Heart right ventricle (tissue), 16 donors: ENCODE results near the gene MRPL20. TPM values are rescaled to one million over a fixed set of nuclear protein-coding genes. Genes with fewer than 3 reads are reported as not detected.
"Not testable (repeated sequence)": the region's sequence is repeated elsewhere in the genome, so short reads cannot be mapped to it uniquely, and the experiment has no call there.

Source experiments
- ATAC-seq, 8 donors: fragments of 200-7000 bp; cut with Tn5 transposase; one replicate each; pipeline ENCODE4 v1.9.1; 2020; ENCODE audit warnings: mild to moderate bottlenecking in 8 of 8, moderate library complexity in 8 of 8, moderate number of reproducible peaks in 1 of 8
- DNase-seq, 2 donors: peaks; one replicate each; pipeline ENCODE4 v3.0.0-alpha.2; 2020
- H3K27ac ChIP-seq, 10 donors: fragments of 200-600 bp; sonication (generic) in 2 of 10; one replicate each; pipeline versions ENCODE4 v1.5.0 to v1.8.0; 2020 to 2022; ENCODE audit warnings: mild to moderate bottlenecking in 3 of 10
- H3K27me3 ChIP-seq, 7 donors: fragments of 200-600 bp; one replicate each; pipeline ENCODE4 v1.8.0; 2021 to 2022; ENCODE audit warnings: mild to moderate bottlenecking in 2 of 7
- H3K36me3 ChIP-seq, 9 donors: fragments of 200-600 bp; sonication (generic) in 1 of 9; one replicate each; pipeline versions ENCODE4 v1.5.0 to v1.8.0; 2020 to 2022; ENCODE audit warnings: mild to moderate bottlenecking in 2 of 9
- H3K4me1 ChIP-seq, 9 donors: fragments of 200-600 bp; sonication (generic) in 1 of 9; one replicate each; pipeline versions ENCODE4 v1.5.0 to v1.8.0; 2020 to 2022; ENCODE audit warnings: mild to moderate bottlenecking in 4 of 9
- H3K4me3 ChIP-seq, 10 donors: fragments of 200-600 bp; sonication (generic) in 2 of 10; one replicate each; pipeline versions ENCODE4 v1.5.0 to v1.8.0; 2020 to 2022; ENCODE audit warnings: mild to moderate bottlenecking in 7 of 10, moderate library complexity in 2 of 10
- H3K9me3 ChIP-seq, 11 donors: fragments of 200-600 bp in 10 of 11; sonication (generic) in 2 of 11; one replicate each; pipeline versions ENCODE4 v1.5.0 to v1.8.0; 2013 to 2022; ENCODE audit warnings: mild to moderate bottlenecking in 2 of 11, control low read depth in 1 of 11, moderate library complexity in 1 of 11
- CTCF ChIP-seq, 9 donors: fragments of 200-600 bp; sonication (generic) in 2 of 9; IDR thresholded peaks; one replicate each; pipeline versions ENCODE4 v1.5.0 to v1.8.0; 2021 to 2022; ENCODE audit warnings: antibody characterized with exemption in 9 of 9, mild to moderate bottlenecking in 5 of 9, moderate library complexity in 1 of 9
- WGBS, 2 donors: extraction: QIAGEN DNeasy Blood & Tissue Kit; methylation state at CpG; one replicate each; pipeline ENCODE4 v1.1.7; 2013; ENCODE audit warnings: inconsistent platforms in 1 of 2; 5-methylcytosine and 5-hydroxymethylcytosine counted together
- intact Hi-C, 10 donors: fragments of 100-400 bp; cut with DNase I; formaldehyde crosslinking; loops; one replicate each; pipeline versions ENCODE4 v1.11.1 to v1.14.2; 2022
- polyA plus RNA-seq, 2 donors: library from polyadenylated mRNA; stranded (reverse); fragments of 200-250 nt; gene quantifications; one replicate each; pipeline ENCODE4 v1.2.3, GENCODE V29; 2013
- total RNA-seq, 10 donors: library from RNA; stranded (reverse); fragmentation: NEBNext Ultra II Directional in 3 of 10; extraction: Animal tissue kit (Norgen Biotek cat#: 25700) in 3 of 10; gene quantifications; one replicate each; pipeline versions ENCODE4 v1.2.1 to v1.2.4, GENCODE V29; 2021 to 2023
- donor health status: Arrhythmogenic right ventricular cardiomyopathy.
- donor health status: ischemic (EF 13 %, LVEDD 7.1; RV severe dilation, severe dysfunction).
- donor health status: healthy with polysubstance abuse.
- donor health status: DM: no; HTN: yes; CAD: no.
- donor health status: DM: no; HTN: no; CAD: no.
- donor health status: ischemic (EF 25% LVEDD 6.9; RV normal size, moderate dysfunction).
- donor health status: ischemic (EF 25% LVEDD 5.7; RV mildly dilated, moderate dysfunction).
- donor health status: healthy.
- donor health status: DM: yes; HTN: yes; CAD: no.
- donor health status: Ischemic cardiomyopathy.
- donor health status: ischemic (EF 35%, LVEDD 5.7; RV mildly dilated, moderate dysfunction).
- donor health status: nonischemic (EF 11% LVEDD 7.7; RV severe dilation, severe dysfunction).
- donor health status: DM: yes; HTN: yes; CAD: no.
- donor health status: PGD.
- donor health status: ischemic (EF 29% LVEDD 5.4; RV normal size, mild dysfunction).
- donor health status: nonischemic (EF 23%, LVEDD 6.1; RV moderate dilation, normal function).

The MRPL20 gene
- total and polyA plus RNA-seq, 12 donors, result 116 to 224 (median 132) TPM

- no peaks in the 10 kb centered on the region for H3K27me3 ChIP-seq
- H3K4me1 ChIP-seq, result peaks cover 16 to 39% (median 33%) of the 10 kb centered on the region in 9 donors
- no peak for TF ChIP-seq CTCF (IDR thresholded peaks at IDR 0.05)
- intact Hi-C loops, result loop anchor here in 2 of 10 donors (1.0 to 10.0 kb wide), 2 partner anchors 49 to 134 kb away; no protein-coding TSS in a partner anchor
- H3K4me3 ChIP-seq, result no peak overlapping the region
- WGBS, 2 donors, result 86 to 92% methylated on average over 16 of the region's 16 CpGs
- DNase-seq, result no peak
- peaks cover 0 to 4% (median 0%) of the 10 kb centered on the region in 11 donors for H3K9me3 ChIP-seq
- no peak for ATAC-seq
- no peak overlapping the region for H3K27ac ChIP-seq
- H3K36me3 ChIP-seq, result peaks cover 0 to 19% (median 0%) of the 10 kb centered on the region in 9 donors
Observed at GRCh38 chr1:1370771-1371300, 36.3 kb downstream of the MRPL20 start.

GRCh38 chr1:1370094-1370493 is 37.0 kb downstream of the MRPL20 start:
- not testable (repeated sequence) for H3K27ac ChIP-seq, DNase-seq, H3K4me3 ChIP-seq, H3K9me3 ChIP-seq, ATAC-seq, H3K27me3 ChIP-seq
- intact Hi-C loops, result loop anchor here in 1 of 10 donors (10.0 kb wide), 1 partner anchor 135 kb away; no protein-coding TSS in a partner anchor
- Histone ChIP-seq H3K4me1 (peaks cover 16 to 37% (median 32%) of the 10 kb centered on the region in 9 donors), H3K36me3 (peaks cover 0 to 19% (median 0%) of the 10 kb centered on the region in 9 donors)
- 89 to 94% methylated on average over 14 of the region's 14 CpGs for WGBS, 2 donors

GRCh38 chr1:1367315-1367714 is 39.8 kb downstream of the MRPL20 start:
- Histone ChIP-seq H3K9me3 (peaks cover 0 to 4% (median 0%) of the 10 kb centered on the region in 11 donors), H3K27me3 (peaks cover 0 to 8% (median 0%) of the 10 kb centered on the region in 7 donors), H3K36me3 (peaks cover 0 to 2% (median 0%) of the 10 kb centered on the region in 9 donors), H3K4me1 (peaks cover 3 to 18% (median 10%) of the 10 kb centered on the region in 9 donors), H3K4me3 (no peak overlapping the region), H3K27ac (no peak overlapping the region)
- intact Hi-C loops, result no loop called here
- no peak for ATAC-seq
- no peak for TF ChIP-seq CTCF (IDR thresholded peaks at IDR 0.05)
- 97% methylated on average over 5 of the region's 5 CpGs for WGBS, 2 donors
- no peak for DNase-seq

- 95 to 99% methylated on average over 3 of the region's 3 CpGs for WGBS, 2 donors
- no peak overlapping the region for H3K4me3 ChIP-seq
- DNase-seq (no peak), ATAC-seq (no peak)
- peaks cover under 1 to 13% (median 6%) of the 10 kb centered on the region in 9 donors for H3K4me1 ChIP-seq
- H3K36me3 ChIP-seq, result no peaks in the 10 kb centered on the region
- intact Hi-C loops, result no loop called here
- peaks cover 0 to 4% (median 0%) of the 10 kb centered on the region in 11 donors for H3K9me3 ChIP-seq
- H3K27me3 ChIP-seq, result peaks cover 0 to 14% (median 0%) of the 10 kb centered on the region in 7 donors
- TF ChIP-seq CTCF (IDR thresholded peaks at IDR 0.05), result no peak
- no peak overlapping the region for H3K27ac ChIP-seq
Observed at GRCh38 chr1:1366699-1367066, 40.4 kb downstream of the MRPL20 start.
